GM19351 (cell line): Measurements from ENCODE around the gene COX17.

ENCODE experiments used
- ATAC-seq: cut with Tn5 transposase; IDR thresholded peaks from one replicate; pipeline ENCODE4 v1.9.1; 2021; ENCODE audit warnings: mild to moderate bottlenecking, moderate library complexity; ENCODE audit not compliant: unreplicated experiment

Gene COX17

DNA sequence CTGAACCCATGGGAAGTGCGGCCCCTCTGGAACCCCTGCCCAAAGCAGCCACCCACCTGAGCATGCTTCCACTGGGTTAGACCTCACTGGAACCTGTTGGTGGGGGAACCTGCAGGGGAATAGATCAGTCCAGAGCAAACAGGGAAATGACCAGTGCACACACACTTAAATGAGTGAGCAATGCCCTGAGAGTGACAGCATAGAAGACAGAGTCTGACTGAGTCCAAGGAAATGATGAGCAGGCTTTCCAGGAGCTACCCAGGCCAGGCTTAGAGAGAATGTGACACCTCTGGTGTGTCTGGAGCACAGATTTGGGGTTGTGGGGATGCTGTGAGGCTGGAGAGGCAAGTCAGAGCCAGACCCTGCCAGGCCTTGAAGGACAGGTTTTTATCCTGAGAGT is 51.0 kb downstream of the COX17 start:
- no peak for ATAC-seq

DNA sequence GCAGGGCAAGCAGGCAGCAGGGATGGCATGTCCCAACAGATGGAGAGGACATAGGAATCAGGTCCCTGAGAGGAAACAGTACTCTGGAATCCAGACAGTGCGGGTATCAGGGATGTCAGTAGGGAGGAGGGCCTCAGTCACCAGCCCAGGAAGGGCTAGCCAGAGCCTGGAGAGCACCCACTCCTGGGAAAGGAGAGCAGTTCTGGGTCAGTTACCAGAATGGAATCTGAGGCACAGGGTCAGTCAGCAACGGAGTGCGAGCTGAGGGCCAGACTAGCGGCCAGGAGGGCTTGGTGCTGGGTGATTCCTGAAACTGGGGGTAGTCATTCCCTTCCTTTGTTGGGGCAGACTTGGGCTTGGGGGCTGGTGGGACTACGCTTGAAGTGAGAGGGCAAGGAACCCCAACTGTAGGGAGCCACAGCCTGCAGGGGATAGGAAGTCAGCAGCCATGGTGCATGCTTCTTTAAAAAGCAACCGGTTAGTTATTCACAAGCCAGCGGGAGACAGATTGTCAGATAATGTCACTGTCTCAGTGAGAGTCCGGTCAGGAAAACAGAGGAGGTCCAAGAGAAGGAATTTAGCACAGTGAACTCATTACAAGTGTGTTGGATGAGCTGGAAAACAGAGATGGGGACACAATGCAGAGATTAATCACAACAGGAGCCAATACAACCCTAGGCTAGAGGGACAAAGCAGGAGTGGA is 51.6 kb downstream of the COX17 start:
- no peak for ATAC-seq

GRCh38 chr3:119624002-119624720 is 53.0 kb downstream of the COX17 start:
- ATAC-seq, result no peak

GRCh38 chr3:119620899-119621298 is 56.3 kb downstream of the COX17 start:
- ATAC-seq, result no peak
